ENCODE results near the gene OR2F1.

Gene OR2F1

GRCh38 chr7:143979998-143980397 lies 25.4 kb downstream of the OR2F1 start:
- Histone ChIP-seq H3K9me3 (ENCODE audit: control insufficient read depth in 2 of 2, low read length in 2 of 2) (no peaks in the 10 kb centered on the region), H3K36me3 (ENCODE audit: control insufficient read depth in 2 of 2, insufficient read depth in 2 of 2, low read length in 2 of 2) (no peaks in the 10 kb centered on the region), H3K9ac (ENCODE audit: low read depth in 1 of 2, low read length in 2 of 2) (no peak overlapping the region), H3K27me3 (ENCODE audit: control insufficient read depth in 2 of 2, insufficient read depth in 2 of 2, low read length in 2 of 2) (no peaks in the 10 kb centered on the region), H3K4me3 (ENCODE audit: low read length in 2 of 2) (no peak overlapping the region), H3K4me1 (ENCODE audit: control insufficient read depth in 2 of 2, insufficient read depth in 2 of 2, low read length in 2 of 2) (no peaks in the 10 kb centered on the region), H3K27ac (ENCODE audit: low read depth in 2 of 2, low read length in 2 of 2) (no peak overlapping the region)

GRCh38 chr7:143980746-143981510 lies 26.3 kb downstream of the OR2F1 start:
- Histone ChIP-seq H3K4me3 (ENCODE audit: low read length in 2 of 2) (no peak overlapping the region), H3K4me1 (ENCODE audit: control insufficient read depth in 2 of 2, insufficient read depth in 2 of 2, low read length in 2 of 2) (no peaks in the 10 kb centered on the region), H3K9me3 (ENCODE audit: control insufficient read depth in 2 of 2, low read length in 2 of 2) (no peaks in the 10 kb centered on the region), H3K9ac (ENCODE audit: low read depth in 1 of 2, low read length in 2 of 2) (no peak overlapping the region), H3K27ac (ENCODE audit: low read depth in 2 of 2, low read length in 2 of 2) (no peak overlapping the region), H3K27me3 (ENCODE audit: control insufficient read depth in 2 of 2, insufficient read depth in 2 of 2, low read length in 2 of 2) (no peaks in the 10 kb centered on the region), H3K36me3 (ENCODE audit: control insufficient read depth in 2 of 2, insufficient read depth in 2 of 2, low read length in 2 of 2) (no peaks in the 10 kb centered on the region)

GRCh38 chr7:143983960-143984359 lies 29.3 kb downstream of the OR2F1 start:
- Histone ChIP-seq H3K36me3 (ENCODE audit: control insufficient read depth in 2 of 2, insufficient read depth in 2 of 2, low read length in 2 of 2) (no peaks in the 10 kb centered on the region), H3K9me3 (ENCODE audit: control insufficient read depth in 2 of 2, low read length in 2 of 2) (no peaks in the 10 kb centered on the region), H3K4me3 (ENCODE audit: low read length in 2 of 2) (no peak overlapping the region), H3K27ac (ENCODE audit: low read depth in 2 of 2, low read length in 2 of 2) (no peak overlapping the region), H3K27me3 (ENCODE audit: control insufficient read depth in 2 of 2, insufficient read depth in 2 of 2, low read length in 2 of 2) (no peaks in the 10 kb centered on the region), H3K9ac (ENCODE audit: low read depth in 1 of 2, low read length in 2 of 2) (no peak overlapping the region), H3K4me1 (ENCODE audit: control insufficient read depth in 2 of 2, insufficient read depth in 2 of 2, low read length in 2 of 2) (no peaks in the 10 kb centered on the region)

DNA sequence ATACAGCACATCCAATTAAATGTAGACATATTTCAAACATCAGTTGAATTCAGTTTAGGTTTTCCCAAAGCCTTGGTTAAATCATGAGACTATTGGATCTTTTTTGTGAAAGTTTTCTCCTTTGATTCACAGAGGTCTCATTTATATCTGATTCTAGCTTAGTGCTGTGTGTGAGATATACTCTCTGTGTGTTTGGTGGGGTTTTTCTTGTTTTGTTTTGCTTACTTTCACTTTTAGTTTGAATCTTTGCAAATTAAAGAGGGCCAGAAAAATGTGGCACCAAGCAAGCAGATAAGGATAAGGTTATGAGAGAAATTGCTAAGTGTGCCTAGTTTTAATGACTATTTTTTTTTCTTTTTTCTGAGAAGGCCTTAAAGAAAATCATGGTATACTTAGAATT lies 32.9 kb downstream of the OR2F1 start:
- Histone ChIP-seq H3K4me3 (ENCODE audit: low read length in 2 of 2) (no peak overlapping the region), H3K9me3 (ENCODE audit: control insufficient read depth in 2 of 2, low read length in 2 of 2) (no peaks in the 10 kb centered on the region), H3K27ac (ENCODE audit: low read depth in 2 of 2, low read length in 2 of 2) (no peak overlapping the region)

DNA sequence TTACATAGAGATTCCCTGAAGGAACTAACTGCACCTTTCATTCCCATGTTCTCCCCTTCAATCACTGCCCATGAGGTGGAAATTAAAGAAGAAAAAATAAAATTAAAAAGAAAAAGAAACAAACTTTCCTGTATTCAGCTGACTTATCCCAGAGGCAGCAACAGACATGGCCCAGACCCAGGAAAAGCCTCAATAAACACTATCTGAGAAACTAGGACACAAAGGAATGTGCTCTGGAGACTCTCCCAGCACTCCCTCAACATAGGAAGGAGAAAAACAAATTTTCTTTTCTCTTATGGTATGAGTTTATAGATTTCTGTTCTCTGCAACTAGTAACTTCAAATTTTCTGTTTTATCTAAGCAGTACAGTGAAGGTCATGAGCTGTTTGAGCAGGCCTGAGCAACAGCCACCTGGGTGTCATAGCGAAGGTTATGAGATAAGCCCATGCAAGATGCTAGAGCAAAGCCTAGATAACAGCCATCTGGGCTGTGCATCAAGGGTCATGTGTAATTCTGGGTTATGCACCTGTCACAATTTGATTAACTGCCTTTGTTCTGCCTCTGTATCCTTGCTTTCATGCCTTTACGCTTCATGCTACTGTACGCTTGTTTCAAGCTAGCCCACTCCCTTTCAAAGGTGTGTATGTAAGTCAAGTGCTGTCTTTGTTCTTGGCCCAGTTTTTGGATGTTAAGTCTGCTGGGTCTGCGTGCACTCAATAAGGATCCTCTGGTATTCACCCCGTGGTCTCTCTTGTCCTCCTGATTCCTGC lies 34.5 kb downstream of the OR2F1 start:
- H3K27ac ChIP-seq (ENCODE audit: low read depth in 2 of 2, low read length in 2 of 2): no peak overlapping the region
- H3K27me3 ChIP-seq (ENCODE audit: control insufficient read depth in 2 of 2, insufficient read depth in 2 of 2, low read length in 2 of 2): no peaks in the 10 kb centered on the region
- H3K9ac ChIP-seq (ENCODE audit: low read depth in 1 of 2, low read length in 2 of 2): no peak overlapping the region
- H3K36me3 ChIP-seq (ENCODE audit: control insufficient read depth in 2 of 2, insufficient read depth in 2 of 2, low read length in 2 of 2): no peaks in the 10 kb centered on the region
- no peaks in the 10 kb centered on the region for H3K4me1 ChIP-seq (ENCODE audit: control insufficient read depth in 2 of 2, insufficient read depth in 2 of 2, low read length in 2 of 2)
- H3K4me3 ChIP-seq (ENCODE audit: low read length in 2 of 2): no peak overlapping the region
- no peaks in the 10 kb centered on the region for H3K9me3 ChIP-seq (ENCODE audit: control insufficient read depth in 2 of 2, low read length in 2 of 2)

More for the DNA sequence above, 32.9 kb downstream of the OR2F1 start:
- no peaks in the 10 kb centered on the region for H3K4me1 ChIP-seq (ENCODE audit: control insufficient read depth in 2 of 2, insufficient read depth in 2 of 2, low read length in 2 of 2)
- no peaks in the 10 kb centered on the region for H3K27me3 ChIP-seq (ENCODE audit: control insufficient read depth in 2 of 2, insufficient read depth in 2 of 2, low read length in 2 of 2)
- H3K36me3 ChIP-seq (ENCODE audit: control insufficient read depth in 2 of 2, insufficient read depth in 2 of 2, low read length in 2 of 2): no peaks in the 10 kb centered on the region
- no peak overlapping the region for H3K9ac ChIP-seq (ENCODE audit: low read depth in 1 of 2, low read length in 2 of 2)

- Histone ChIP-seq H3K36me3 (ENCODE audit: control insufficient read depth in 2 of 2, insufficient read depth in 2 of 2, low read length in 2 of 2) (no peaks in the 10 kb centered on the region), H3K4me3 (ENCODE audit: low read length in 2 of 2) (no peak overlapping the region), H3K9ac (ENCODE audit: low read depth in 1 of 2, low read length in 2 of 2) (no peak overlapping the region), H3K4me1 (ENCODE audit: control insufficient read depth in 2 of 2, insufficient read depth in 2 of 2, low read length in 2 of 2) (no peaks in the 10 kb centered on the region), H3K27ac (ENCODE audit: low read depth in 2 of 2, low read length in 2 of 2) (no peak overlapping the region), H3K9me3 (ENCODE audit: control insufficient read depth in 2 of 2, low read length in 2 of 2) (no peaks in the 10 kb centered on the region), H3K27me3 (ENCODE audit: control insufficient read depth in 2 of 2, insufficient read depth in 2 of 2, low read length in 2 of 2) (no peaks in the 10 kb centered on the region)
Measured at GRCh38 chr7:143992670-143993069, 38.0 kb downstream of the OR2F1 start.

- H3K27me3 ChIP-seq (ENCODE audit: control insufficient read depth in 2 of 2, insufficient read depth in 2 of 2, low read length in 2 of 2): no peaks in the 10 kb centered on the region
- no peak overlapping the region for H3K9ac ChIP-seq (ENCODE audit: low read depth in 1 of 2, low read length in 2 of 2)
- H3K9me3 ChIP-seq (ENCODE audit: control insufficient read depth in 2 of 2, low read length in 2 of 2): no peaks in the 10 kb centered on the region
- H3K4me1 ChIP-seq (ENCODE audit: control insufficient read depth in 2 of 2, insufficient read depth in 2 of 2, low read length in 2 of 2): no peaks in the 10 kb centered on the region
- no peak overlapping the region for H3K4me3 ChIP-seq (ENCODE audit: low read length in 2 of 2)
- no peaks in the 10 kb centered on the region for H3K36me3 ChIP-seq (ENCODE audit: control insufficient read depth in 2 of 2, insufficient read depth in 2 of 2, low read length in 2 of 2)
- no peak overlapping the region for H3K27ac ChIP-seq (ENCODE audit: low read depth in 2 of 2, low read length in 2 of 2)
Measured at GRCh38 chr7:143993924-143994323, 39.3 kb downstream of the OR2F1 start.

GRCh38 chr7:144000020-144000419 lies 45.4 kb downstream of the OR2F1 start, which contains the start of gene OR6B1:
Gene OR6B1, plus strand, starts transcription at chr7:144000320. Its CDS starts 3,677 bp downstream, at chr7:144003997.
- Histone ChIP-seq H3K9me3 (ENCODE audit: control insufficient read depth in 2 of 2, low read length in 2 of 2) (no peaks in the 10 kb centered on the region), H3K36me3 (ENCODE audit: control insufficient read depth in 2 of 2, insufficient read depth in 2 of 2, low read length in 2 of 2) (no peaks in the 10 kb centered on the region), H3K27me3 (ENCODE audit: control insufficient read depth in 2 of 2, insufficient read depth in 2 of 2, low read length in 2 of 2) (no peaks in the 10 kb centered on the region), H3K9ac (ENCODE audit: low read depth in 1 of 2, low read length in 2 of 2) (no peak within 1 kb of the TSS), H3K4me3 (ENCODE audit: low read length in 2 of 2) (no peak within 1 kb of the TSS), H3K4me1 (ENCODE audit: control insufficient read depth in 2 of 2, insufficient read depth in 2 of 2, low read length in 2 of 2) (no peaks in the 10 kb centered on the region), H3K27ac (ENCODE audit: low read depth in 2 of 2, low read length in 2 of 2) (no peak within 1 kb of the TSS)

DNA sequence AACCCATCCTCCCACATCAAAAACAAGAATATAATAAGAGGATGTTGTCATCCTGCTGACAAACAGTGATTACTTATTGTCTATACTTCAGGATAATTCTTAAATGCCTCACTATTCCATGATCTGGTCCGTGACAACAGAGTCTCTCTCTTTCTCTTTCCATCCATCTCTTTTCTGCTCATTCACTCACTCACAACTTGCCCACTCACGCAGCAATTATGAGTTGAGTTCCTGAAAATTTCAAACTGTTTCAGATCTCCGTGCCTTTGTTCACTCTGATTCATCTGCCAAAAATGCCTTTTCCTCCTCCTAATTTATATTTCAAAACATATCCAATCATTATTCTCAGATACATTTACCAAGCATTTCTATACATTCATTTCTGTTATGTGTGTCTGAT lies 46.9 kb downstream of the OR2F1 start:
- Histone ChIP-seq H3K27me3 (ENCODE audit: control insufficient read depth in 2 of 2, insufficient read depth in 2 of 2, low read length in 2 of 2) (no peaks in the 10 kb centered on the region), H3K9me3 (ENCODE audit: control insufficient read depth in 2 of 2, low read length in 2 of 2) (no peaks in the 10 kb centered on the region), H3K27ac (ENCODE audit: low read depth in 2 of 2, low read length in 2 of 2) (no peak overlapping the region), H3K4me1 (ENCODE audit: control insufficient read depth in 2 of 2, insufficient read depth in 2 of 2, low read length in 2 of 2) (no peaks in the 10 kb centered on the region), H3K36me3 (ENCODE audit: control insufficient read depth in 2 of 2, insufficient read depth in 2 of 2, low read length in 2 of 2) (no peaks in the 10 kb centered on the region), H3K9ac (ENCODE audit: low read depth in 1 of 2, low read length in 2 of 2) (no peak overlapping the region), H3K4me3 (ENCODE audit: low read length in 2 of 2) (no peak overlapping the region)

DNA sequence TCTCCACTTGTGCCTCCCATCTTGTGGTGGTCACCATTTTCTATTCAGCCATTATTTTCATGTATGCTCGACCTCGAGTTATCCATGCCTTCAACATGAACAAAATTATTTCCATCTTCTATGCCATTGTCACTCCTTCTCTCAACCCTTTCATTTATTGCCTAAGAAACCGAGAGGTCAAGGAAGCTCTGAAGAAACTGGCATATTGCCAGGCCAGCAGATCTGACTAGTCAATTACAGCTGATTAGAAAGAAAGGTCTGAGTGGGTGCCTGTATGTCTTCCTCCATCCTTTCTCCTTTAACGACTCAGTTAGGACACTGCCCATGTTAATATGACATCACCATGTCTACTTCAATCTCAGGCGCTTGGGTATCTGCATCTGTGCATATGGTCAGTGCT lies 50.1 kb downstream of the OR2F1 start:
- no peak overlapping the region for H3K4me3 ChIP-seq (ENCODE audit: low read length in 2 of 2)
- no peaks in the 10 kb centered on the region for H3K4me1 ChIP-seq (ENCODE audit: control insufficient read depth in 2 of 2, insufficient read depth in 2 of 2, low read length in 2 of 2)
- H3K9ac ChIP-seq (ENCODE audit: low read depth in 1 of 2, low read length in 2 of 2): no peak overlapping the region
- H3K9me3 ChIP-seq (ENCODE audit: control insufficient read depth in 2 of 2, low read length in 2 of 2): no peaks in the 10 kb centered on the region
- no peaks in the 10 kb centered on the region for H3K27me3 ChIP-seq (ENCODE audit: control insufficient read depth in 2 of 2, insufficient read depth in 2 of 2, low read length in 2 of 2)
- no peak overlapping the region for H3K27ac ChIP-seq (ENCODE audit: low read depth in 2 of 2, low read length in 2 of 2)
- H3K36me3 ChIP-seq (ENCODE audit: control insufficient read depth in 2 of 2, insufficient read depth in 2 of 2, low read length in 2 of 2): no peaks in the 10 kb centered on the region

All from mucosa of rectum (tissue), 2 donors.